Measurements from ENCODE around the gene RALB. TPM values are rescaled to one million over a fixed set of nuclear protein-coding genes. Genes with fewer than 3 reads are reported as not detected.

RALB gene
- polyA plus RNA-seq, 1 experiment: 69.6 TPM

DNA sequence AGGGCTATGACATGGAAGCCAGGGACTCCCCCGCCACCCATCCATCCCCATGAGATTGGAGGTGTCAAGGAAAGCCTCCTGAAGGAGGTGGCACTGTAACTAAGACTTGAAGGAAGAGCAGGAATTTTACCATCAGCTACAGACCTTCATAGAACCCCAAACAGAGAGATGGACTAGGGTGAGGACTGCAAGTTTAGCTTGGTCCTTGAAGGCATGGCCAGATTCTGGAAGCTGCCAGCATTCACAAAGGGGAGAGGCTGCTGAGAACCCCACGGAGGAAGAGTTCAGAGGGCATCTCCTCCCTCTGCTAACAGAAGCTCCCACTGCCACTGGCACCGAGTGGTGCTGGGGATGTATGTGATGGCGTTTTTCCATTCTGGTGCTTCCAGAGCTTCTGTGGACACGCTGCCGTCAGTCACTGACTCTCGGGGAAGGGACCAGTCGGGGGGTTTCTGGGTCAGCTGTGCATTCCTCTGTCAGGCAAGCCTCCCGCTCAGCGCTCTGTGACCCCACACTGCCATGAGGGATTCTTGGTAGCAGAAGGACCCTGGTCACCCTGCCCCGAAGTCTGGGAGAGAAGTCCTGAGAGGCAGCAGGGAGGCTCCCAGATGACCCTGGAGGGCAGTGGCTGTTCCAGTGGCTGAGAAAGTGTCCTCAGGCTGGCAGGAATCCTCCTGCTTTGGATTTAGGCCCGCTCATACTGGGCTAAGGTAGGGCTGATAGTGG lies 47.5 kb upstream of the RALB start:
- Histone ChIP-seq H3K9me3 (ENCODE audit: control insufficient read depth, insufficient read depth, low read length) (peaks cover 4% of the 10 kb centered on the region; the same call in 1 of the 2 replicates), H3K27me3 (ENCODE audit: control insufficient read depth, insufficient read depth, low read length) (peaks cover 4% of the 10 kb centered on the region), H3K27ac (ENCODE audit: low read depth, low read length) (no peak overlapping the region), H3K4me3 (ENCODE audit: low read depth, low read length) (no peak overlapping the region)
- ChIA-PET CTCF (no interaction called here), POLR2A (no interaction called here)
- no peak for DNase-seq (ENCODE audit: low read depth, low spot score)
- TF ChIP-seq, protein P1, sequence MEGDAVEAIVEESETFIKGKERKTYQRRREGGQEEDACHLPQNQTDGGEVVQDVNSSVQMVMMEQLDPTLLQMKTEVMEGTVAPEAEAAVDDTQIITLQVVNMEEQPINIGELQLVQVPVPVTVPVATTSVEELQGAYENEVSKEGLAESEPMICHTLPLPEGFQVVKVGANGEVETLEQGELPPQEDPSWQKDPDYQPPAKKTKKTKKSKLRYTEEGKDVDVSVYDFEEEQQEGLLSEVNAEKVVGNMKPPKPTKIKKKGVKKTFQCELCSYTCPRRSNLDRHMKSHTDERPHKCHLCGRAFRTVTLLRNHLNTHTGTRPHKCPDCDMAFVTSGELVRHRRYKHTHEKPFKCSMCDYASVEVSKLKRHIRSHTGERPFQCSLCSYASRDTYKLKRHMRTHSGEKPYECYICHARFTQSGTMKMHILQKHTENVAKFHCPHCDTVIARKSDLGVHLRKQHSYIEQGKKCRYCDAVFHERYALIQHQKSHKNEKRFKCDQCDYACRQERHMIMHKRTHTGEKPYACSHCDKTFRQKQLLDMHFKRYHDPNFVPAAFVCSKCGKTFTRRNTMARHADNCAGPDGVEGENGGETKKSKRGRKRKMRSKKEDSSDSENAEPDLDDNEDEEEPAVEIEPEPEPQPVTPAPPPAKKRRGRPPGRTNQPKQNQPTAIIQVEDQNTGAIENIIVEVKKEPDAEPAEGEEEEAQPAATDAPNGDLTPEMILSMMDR (IDR thresholded peaks at IDR 0.05; ENCODE audit: low read depth, low read length): no peak

GRCh38 chr2:120206022-120206581 lies 46.5 kb upstream of the RALB start:
- POLR2A ChIA-PET: no interaction called here
- CTCF ChIA-PET: no interaction called here
- H3K27ac ChIP-seq (ENCODE audit: low read depth, low read length): no peak overlapping the region
- DNase-seq (ENCODE audit: low read depth, low spot score): no peak
- peaks cover 4% of the 10 kb centered on the region; the same call in 1 of the 2 replicates for H3K9me3 ChIP-seq (ENCODE audit: control insufficient read depth, insufficient read depth, low read length)
- H3K27me3 ChIP-seq (ENCODE audit: control insufficient read depth, insufficient read depth, low read length): peaks cover 4% of the 10 kb centered on the region
- TF ChIP-seq, protein P1 (IDR thresholded peaks at IDR 0.05; ENCODE audit: low read depth, low read length): peak; percentile 35; the same call in 1 of the 2 replicates
- H3K4me3 ChIP-seq (ENCODE audit: low read depth, low read length): no peak overlapping the region

GRCh38 chr2:120208381-120209353 lies 44.0 kb upstream of the RALB start:
- TF ChIP-seq, protein P1 (IDR thresholded peaks at IDR 0.05; ENCODE audit: low read depth, low read length): no peak

GRCh38 chr2:120209427-120210269 lies 43.0 kb upstream of the RALB start:
- Histone ChIP-seq H3K27me3 (ENCODE audit: control insufficient read depth, insufficient read depth, low read length) (no peaks in the 10 kb centered on the region), H3K4me3 (ENCODE audit: low read depth, low read length) (no peak overlapping the region), H3K27ac (ENCODE audit: low read depth, low read length) (no peak overlapping the region), H3K9me3 (ENCODE audit: control insufficient read depth, insufficient read depth, low read length) (peaks cover 4% of the 10 kb centered on the region; the same call in 1 of the 2 replicates)
- TF ChIP-seq, protein P1 (IDR thresholded peaks at IDR 0.05; ENCODE audit: low read depth, low read length): no peak
- ChIA-PET CTCF (no interaction called here), POLR2A (no interaction called here)
- DNase-seq (ENCODE audit: low read depth, low spot score): no peak

More at GRCh38 chr2:120208381-120209353, 44.0 kb upstream of the RALB start:
- POLR2A ChIA-PET: no interaction called here
- H3K27me3 ChIP-seq (ENCODE audit: control insufficient read depth, insufficient read depth, low read length): no peaks in the 10 kb centered on the region
- H3K4me3 ChIP-seq (ENCODE audit: low read depth, low read length): no peak overlapping the region
- DNase-seq (ENCODE audit: low read depth, low spot score): no peak
- CTCF ChIA-PET: interaction anchor here (0.6 to 1.0 kb wide), 2 partner anchors 33 to 918 kb away, joined by 3 to 7 read pairs; no protein-coding TSS in a partner anchor
- H3K27ac ChIP-seq (ENCODE audit: low read depth, low read length): no peak overlapping the region
- H3K9me3 ChIP-seq (ENCODE audit: control insufficient read depth, insufficient read depth, low read length): peaks cover 4% of the 10 kb centered on the region; the same call in 1 of the 2 replicates

Measured in AG04450 (cell line).